ENCODE measurements around the gene EIF3CL.
"Not testable (repeated sequence)": the region's sequence is repeated elsewhere in the genome, so short reads cannot be mapped to it uniquely, and the experiment has no call there.

DNA sequence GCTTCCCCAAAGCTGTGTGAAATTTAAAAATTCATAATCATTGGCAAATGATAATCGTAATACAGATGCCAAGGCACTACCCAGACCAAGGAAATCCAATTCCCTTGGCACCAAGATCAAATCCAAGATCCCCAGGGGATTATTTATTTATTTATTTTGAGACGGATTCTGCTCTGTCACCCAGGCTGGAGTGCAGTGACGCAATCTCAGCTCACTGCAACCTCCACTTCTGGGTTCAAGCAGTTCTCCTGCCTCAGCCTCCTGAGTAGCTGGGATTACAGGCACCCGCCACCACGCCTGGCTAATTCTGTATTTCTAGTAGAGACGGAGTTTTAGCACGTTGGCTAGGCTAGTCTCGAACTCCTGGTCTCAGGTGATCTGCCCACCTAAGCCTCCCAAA is 68.0 kb downstream of the EIF3CL start:
- TF ChIP-seq, protein P1, sequence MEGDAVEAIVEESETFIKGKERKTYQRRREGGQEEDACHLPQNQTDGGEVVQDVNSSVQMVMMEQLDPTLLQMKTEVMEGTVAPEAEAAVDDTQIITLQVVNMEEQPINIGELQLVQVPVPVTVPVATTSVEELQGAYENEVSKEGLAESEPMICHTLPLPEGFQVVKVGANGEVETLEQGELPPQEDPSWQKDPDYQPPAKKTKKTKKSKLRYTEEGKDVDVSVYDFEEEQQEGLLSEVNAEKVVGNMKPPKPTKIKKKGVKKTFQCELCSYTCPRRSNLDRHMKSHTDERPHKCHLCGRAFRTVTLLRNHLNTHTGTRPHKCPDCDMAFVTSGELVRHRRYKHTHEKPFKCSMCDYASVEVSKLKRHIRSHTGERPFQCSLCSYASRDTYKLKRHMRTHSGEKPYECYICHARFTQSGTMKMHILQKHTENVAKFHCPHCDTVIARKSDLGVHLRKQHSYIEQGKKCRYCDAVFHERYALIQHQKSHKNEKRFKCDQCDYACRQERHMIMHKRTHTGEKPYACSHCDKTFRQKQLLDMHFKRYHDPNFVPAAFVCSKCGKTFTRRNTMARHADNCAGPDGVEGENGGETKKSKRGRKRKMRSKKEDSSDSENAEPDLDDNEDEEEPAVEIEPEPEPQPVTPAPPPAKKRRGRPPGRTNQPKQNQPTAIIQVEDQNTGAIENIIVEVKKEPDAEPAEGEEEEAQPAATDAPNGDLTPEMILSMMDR (IDR thresholded peaks at IDR 0.05), result not testable (repeated sequence)
- TF ChIP-seq EP300 (IDR thresholded peaks at IDR 0.05; ENCODE audit: low read depth); POLR2AphosphoS5 (IDR thresholded peaks at IDR 0.05); POLR2A (IDR thresholded peaks at IDR 0.05): not testable (repeated sequence)
